GM21619 (cell line): Measurements from ENCODE around the gene SPEN.
"Not testable (repeated sequence)": the region's sequence is repeated elsewhere in the genome, so short reads cannot be mapped to it uniquely, and the experiment has no call there.

Experiments
- ATAC-seq: cut with Tn5 transposase; IDR thresholded peaks from one replicate; pipeline ENCODE4 v1.9.1; 2021; ENCODE audit not compliant: unreplicated experiment

The SPEN gene

GRCh38 chr1:15834406-15835204 is 12.9 kb upstream of the SPEN start:
- ATAC-seq: peak; percentile 44

GRCh38 chr1:15835205-15835740 is 12.2 kb upstream of the SPEN start:
- ATAC-seq: peak; percentile 4

- ATAC-seq: peak; percentile 39
Measured at GRCh38 chr1:15835741-15836510, 11.6 kb upstream of the SPEN start.

- ATAC-seq: not testable (repeated sequence)
Measured at GRCh38 chr1:15836511-15836771, 11.1 kb upstream of the SPEN start.

- ATAC-seq: no peak
Measured at GRCh38 chr1:15836772-15837669, 10.5 kb upstream of the SPEN start.

- no peak for ATAC-seq
Measured at GRCh38 chr1:15837931-15838330, 9.6 kb upstream of the SPEN start.

- no peak for ATAC-seq
Measured at GRCh38 chr1:15838721-15839120, 8.8 kb upstream of the SPEN start.

- ATAC-seq: no peak
Measured at GRCh38 chr1:15843826-15844572, 3.5 kb upstream of the SPEN start.

- ATAC-seq: not testable (repeated sequence)
Measured at GRCh38 chr1:15846056-15846455, 1.5 kb upstream of the SPEN start.

- no peak for ATAC-seq
Measured at GRCh38 chr1:15847893-15848142, 311 bp downstream of the SPEN start.

GRCh38 chr1:15848143-15848928 is 829 bp downstream of the SPEN start:
- peak; percentile 11 for ATAC-seq

GRCh38 chr1:15848929-15849774 is 1.6 kb downstream of the SPEN start:
- no peak for ATAC-seq

- ATAC-seq: no peak
Measured at GRCh38 chr1:15849775-15850324, 2.3 kb downstream of the SPEN start.

- ATAC-seq: no peak
Measured at GRCh38 chr1:15850471-15851001, 3.0 kb downstream of the SPEN start.

GRCh38 chr1:15851210-15852035 is 3.9 kb downstream of the SPEN start:
- no peak for ATAC-seq

- ATAC-seq: no peak
Measured at GRCh38 chr1:15852036-15852827, 4.7 kb downstream of the SPEN start.

- no peak for ATAC-seq
Measured at GRCh38 chr1:15852828-15853302, 5.4 kb downstream of the SPEN start.
